Loucy (cell line): ENCODE measurements around the gene ZNF277.

ENCODE experiments used
- H2AFZ ChIP-seq: fragments of 200-600 bp; sonication (generic); 2 replicates; pipeline ENCODE4 v1.6.0; 2016; ENCODE audit warnings: antibody characterized with exemption, mild to moderate bottlenecking, low read length, moderate library complexity
- H3F3A ChIP-seq: fragments of 200-600 bp; 2 replicates; pipeline ENCODE4 v1.6.0; 2016; ENCODE audit warnings: antibody characterized with exemption, low read depth, mild to moderate bottlenecking
- H3K27me3 ChIP-seq: fragments of 200-600 bp; sonication (generic); 2 replicates; pipeline ENCODE4 v1.6.1; 2014; ENCODE audit warnings: low read length, mild to moderate bottlenecking; ENCODE audit not compliant: insufficient read depth, poor library complexity, severe bottlenecking
- H3K36me3 ChIP-seq: fragments of 200-600 bp; sonication (generic); 2 replicates; pipeline ENCODE4 v1.6.1; 2016; ENCODE audit warnings: low read length; ENCODE audit not compliant: insufficient read depth
- H3K4me1 ChIP-seq: fragments of 200-600 bp; sonication (generic); 2 replicates; pipeline ENCODE4 v1.5.1; 2014; ENCODE audit warnings: low read length, mild to moderate bottlenecking; ENCODE audit not compliant: insufficient read depth, poor library complexity, severe bottlenecking
- H3K4me2 ChIP-seq: fragments of 200-600 bp; sonication (generic); 2 replicates; pipeline ENCODE4 v1.6.0; 2014; ENCODE audit warnings: antibody characterized with exemption, low read length, low read depth, mild to moderate bottlenecking; ENCODE audit not compliant: poor library complexity, severe bottlenecking
- H3K4me3 ChIP-seq: fragments of 200-600 bp; sonication (generic); 2 replicates; pipeline ENCODE4 v1.5.1; 2014; ENCODE audit warnings: low read length, mild to moderate bottlenecking, mixed read lengths; ENCODE audit not compliant: poor library complexity, severe bottlenecking
- H3K79me2 ChIP-seq: fragments of 200-600 bp; sonication (generic); 2 replicates; pipeline ENCODE4 v1.6.1; 2014; ENCODE audit warnings: low read length; ENCODE audit not compliant: insufficient read depth
- H3K9ac ChIP-seq: fragments of 200-600 bp; sonication (generic); 2 replicates; pipeline ENCODE4 v1.6.0; 2014; ENCODE audit warnings: mild to moderate bottlenecking, low read depth, low read length, moderate library complexity; ENCODE audit not compliant: poor library complexity, severe bottlenecking
- H3K9me2 ChIP-seq: fragments of 200-600 bp; sonication (generic); replicated peaks from 2 replicates; pipeline ENCODE4 v1.6.1; 2016; ENCODE audit warnings: low read depth, low read length, mixed read lengths
- H3K9me3 ChIP-seq: fragments of 200-600 bp; sonication (generic); 2 replicates; pipeline ENCODE4 v1.6.1; 2014; ENCODE audit warnings: mild to moderate bottlenecking, antibody characterized with exemption, low read length, low read depth; ENCODE audit not compliant: insufficient read depth
- H4K20me1 ChIP-seq: fragments of 200-600 bp; sonication (generic); 2 replicates; pipeline ENCODE4 v1.6.0; 2014; ENCODE audit warnings: antibody characterized with exemption, low read length, mild to moderate bottlenecking; ENCODE audit not compliant: insufficient read depth, poor library complexity, severe bottlenecking
- EZH2phosphoT487 ChIP-seq: fragments of 200-600 bp; IDR thresholded peaks from 2 replicates; pipeline ENCODE4 v1.6.1; 2018; ENCODE audit warnings: antibody characterized with exemption, mild to moderate bottlenecking, moderate library complexity, borderline replicate concordance
- TF ChIP-seq, protein P1 (sequence below): fragments of 200-600 bp; sonication (generic); conservative IDR thresholded peaks from 2 replicates; pipeline ENCODE4 v1.5.1; 2014; ENCODE audit warnings: mild to moderate bottlenecking, antibody characterized with exemption, low read length

The ZNF277 gene

DNA sequence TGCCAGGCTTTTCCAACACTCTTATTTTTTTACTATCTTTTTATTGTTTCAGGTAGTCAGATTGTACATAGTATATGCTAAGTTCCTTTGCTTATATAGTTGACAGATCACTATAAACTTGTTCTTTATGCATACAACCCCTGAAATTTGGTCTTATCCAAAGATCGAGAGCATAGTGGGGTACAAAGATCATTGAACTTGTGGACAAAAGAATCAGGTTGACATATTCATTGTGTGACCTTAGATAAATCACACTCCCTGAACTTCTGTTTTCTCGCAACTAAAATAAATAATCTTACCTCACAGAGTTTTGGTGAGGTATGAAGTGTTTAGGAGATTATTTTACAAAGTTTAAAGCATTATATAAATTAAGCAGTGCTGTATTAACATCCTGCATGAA is 22.1 kb downstream of the ZNF277 start:
- Histone ChIP-seq H3F3A (no peaks in the 10 kb centered on the region), H3K36me3 (no peaks in the 10 kb centered on the region), H3K4me1 (no peaks in the 10 kb centered on the region), H3K79me2 (peaks cover 64% of the 10 kb centered on the region), H3K4me3 (no peak overlapping the region), H3K4me2 (no peak overlapping the region), H3K9ac (no peak overlapping the region), H2AFZ (no peak overlapping the region), H3K9me3 (no peaks in the 10 kb centered on the region), H3K27me3 (no peaks in the 10 kb centered on the region), H4K20me1 (peaks cover 6% of the 10 kb centered on the region), H3K9me2 (no peaks in the 10 kb centered on the region)
- TF ChIP-seq, protein P1, sequence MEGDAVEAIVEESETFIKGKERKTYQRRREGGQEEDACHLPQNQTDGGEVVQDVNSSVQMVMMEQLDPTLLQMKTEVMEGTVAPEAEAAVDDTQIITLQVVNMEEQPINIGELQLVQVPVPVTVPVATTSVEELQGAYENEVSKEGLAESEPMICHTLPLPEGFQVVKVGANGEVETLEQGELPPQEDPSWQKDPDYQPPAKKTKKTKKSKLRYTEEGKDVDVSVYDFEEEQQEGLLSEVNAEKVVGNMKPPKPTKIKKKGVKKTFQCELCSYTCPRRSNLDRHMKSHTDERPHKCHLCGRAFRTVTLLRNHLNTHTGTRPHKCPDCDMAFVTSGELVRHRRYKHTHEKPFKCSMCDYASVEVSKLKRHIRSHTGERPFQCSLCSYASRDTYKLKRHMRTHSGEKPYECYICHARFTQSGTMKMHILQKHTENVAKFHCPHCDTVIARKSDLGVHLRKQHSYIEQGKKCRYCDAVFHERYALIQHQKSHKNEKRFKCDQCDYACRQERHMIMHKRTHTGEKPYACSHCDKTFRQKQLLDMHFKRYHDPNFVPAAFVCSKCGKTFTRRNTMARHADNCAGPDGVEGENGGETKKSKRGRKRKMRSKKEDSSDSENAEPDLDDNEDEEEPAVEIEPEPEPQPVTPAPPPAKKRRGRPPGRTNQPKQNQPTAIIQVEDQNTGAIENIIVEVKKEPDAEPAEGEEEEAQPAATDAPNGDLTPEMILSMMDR: no peak
- no peak for TF ChIP-seq EZH2phosphoT487

DNA sequence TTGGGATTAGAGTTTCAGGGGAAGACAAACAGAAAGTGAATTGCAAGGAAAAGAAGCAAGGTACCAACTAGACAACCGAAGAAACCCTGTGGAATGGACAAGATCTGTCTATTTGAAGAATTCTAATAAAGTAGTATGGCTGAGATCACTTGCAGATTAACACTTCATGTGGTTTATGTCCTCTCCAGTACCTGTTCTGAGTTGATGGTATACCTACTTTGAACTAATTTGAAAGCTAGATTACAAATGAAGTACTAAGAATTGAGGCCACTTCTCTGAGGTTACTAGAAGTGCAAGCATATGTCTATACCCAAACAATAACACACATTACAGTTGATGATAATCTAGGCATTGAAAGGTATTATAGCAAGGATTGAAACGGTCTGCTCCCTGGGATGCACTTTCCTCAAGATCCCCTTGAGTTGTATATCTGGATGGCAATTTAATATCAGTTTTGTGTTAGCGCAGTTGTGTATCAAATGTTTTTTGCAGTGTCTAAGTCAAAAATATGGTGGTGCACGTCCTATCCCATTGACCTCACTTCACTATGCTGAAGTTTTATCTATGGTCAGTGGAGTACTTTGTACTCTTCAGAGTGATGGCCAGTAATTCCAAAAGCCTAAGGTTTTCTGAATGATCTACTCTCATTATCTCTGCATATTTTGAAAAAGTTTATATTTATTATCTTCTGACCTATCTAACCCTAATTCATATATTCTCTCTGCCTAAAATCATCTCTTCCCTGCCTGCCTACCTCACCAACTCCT is 25.9 kb downstream of the ZNF277 start:
- H3F3A ChIP-seq: no peaks in the 10 kb centered on the region
- H4K20me1 ChIP-seq: no peaks in the 10 kb centered on the region
- no peak overlapping the region for H3K4me3 ChIP-seq
- H3K36me3 ChIP-seq: no peaks in the 10 kb centered on the region
- H3K79me2 ChIP-seq: peaks cover 55% of the 10 kb centered on the region
- no peak overlapping the region for H3K4me2 ChIP-seq
- no peaks in the 10 kb centered on the region for H3K27me3 ChIP-seq
- H2AFZ ChIP-seq: no peak overlapping the region
- no peaks in the 10 kb centered on the region for H3K4me1 ChIP-seq
- no peak overlapping the region for H3K9ac ChIP-seq
- H3K9me3 ChIP-seq: no peaks in the 10 kb centered on the region
- H3K9me2 ChIP-seq: no peaks in the 10 kb centered on the region
- no peak for TF ChIP-seq EZH2phosphoT487
- TF ChIP-seq, protein P1: no peak

DNA sequence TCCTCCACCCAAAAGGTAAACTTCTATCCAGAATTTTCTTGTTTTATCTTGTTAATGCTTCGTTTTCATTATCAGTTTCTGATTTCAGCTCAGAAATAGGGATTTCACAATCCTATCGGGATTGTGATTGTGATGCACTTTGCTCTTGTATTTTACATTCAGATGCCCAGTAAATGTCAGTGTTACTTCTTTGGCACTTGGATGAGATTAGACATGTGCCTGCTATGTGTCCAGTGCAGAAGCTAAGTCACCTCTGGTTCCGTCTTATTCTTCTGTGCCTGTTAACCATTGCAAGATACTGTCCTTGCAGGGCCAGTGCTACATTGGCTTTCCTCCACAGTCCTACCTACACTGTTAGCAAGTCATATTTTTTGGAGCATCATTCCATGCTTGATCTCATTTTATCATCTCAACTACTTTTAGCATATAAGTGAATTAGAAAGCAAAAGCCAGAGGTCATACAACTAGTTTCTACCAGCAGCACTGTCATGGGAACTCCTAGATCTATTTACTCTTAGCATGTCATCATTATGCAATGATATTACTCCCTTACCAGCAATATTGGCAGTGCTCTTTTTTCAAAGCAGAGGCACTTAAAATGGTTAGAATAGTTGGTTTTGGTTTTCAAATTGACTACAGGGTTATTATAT is 26.7 kb downstream of the ZNF277 start:
- Histone ChIP-seq H3K9me3 (no peaks in the 10 kb centered on the region), H3K4me2 (no peak overlapping the region), H3K79me2 (peaks cover 58% of the 10 kb centered on the region), H3K27me3 (no peaks in the 10 kb centered on the region), H3K9ac (no peak overlapping the region), H3K9me2 (no peaks in the 10 kb centered on the region), H3K4me1 (no peaks in the 10 kb centered on the region), H3K36me3 (no peaks in the 10 kb centered on the region), H2AFZ (no peak overlapping the region), H3F3A (no peaks in the 10 kb centered on the region), H3K4me3 (no peak overlapping the region), H4K20me1 (no peaks in the 10 kb centered on the region)
- TF ChIP-seq, protein P1: no peak
- TF ChIP-seq EZH2phosphoT487: no peak
